Testis (tissue), 5 donors: ENCODE measurements around the gene WDR76. TPM values are rescaled to one million over a fixed set of nuclear protein-coding genes. Genes with fewer than 3 reads are reported as not detected.

Experiments used
- DNase-seq: peaks from one replicate; pipeline ENCODE4 v3.0.0-alpha.2; 2019
- H3K27ac ChIP-seq, 2 donors: fragments of 200-600 bp; sonication (generic); one replicate each; pipeline ENCODE4 v1.5.1; 2019
- H3K27me3 ChIP-seq: fragments of 200-600 bp; sonication (generic); one replicate; pipeline ENCODE4 v1.5.1; 2019
- H3K36me3 ChIP-seq: fragments of 200-600 bp; sonication (generic); one replicate; pipeline ENCODE4 v1.5.1; 2017; ENCODE audit warnings: low read depth; ENCODE audit errors: missing control alignments
- H3K4me1 ChIP-seq: fragments of 200-600 bp; sonication (generic); one replicate; pipeline ENCODE4 v1.5.1; 2019
- H3K4me3 ChIP-seq, 2 donors: fragments of 200-600 bp; sonication (generic); one replicate each; pipeline ENCODE4 v1.5.1; 2017 to 2019
- H3K9me3 ChIP-seq: fragments of 200-600 bp; sonication (generic); one replicate; pipeline ENCODE4 v1.5.1; 2017
- POLR2A ChIP-seq: fragments of 450-650 bp; IDR thresholded peaks from one replicate; pipeline ENCODE4 v1.6.1; 2017; ENCODE audit warnings: antibody characterized with exemption, mild to moderate bottlenecking, moderate library complexity
- WGBS, 2 donors: methylation state at CpG; one replicate each; pipeline ENCODE4 v1.1.5; 2018; 5-methylcytosine and 5-hydroxymethylcytosine counted together
- intact Hi-C: fragments of 100-400 bp; cut with DNase I; formaldehyde crosslinking; loops from one replicate; pipeline ENCODE4 v1.15.1; 2023; ENCODE audit warnings: low total_unique reads
- long read RNA-seq, 2 donors: transcript quantifications; one replicate each; lab custom pipeline, GENCODE V29; 2026
- polyA plus RNA-seq: library from polyadenylated mRNA; stranded (reverse); fragments of 350-450 nt; fragmentation: Illumina TruSeq; extraction: RNeasy Lipid Tissue Mini Kit (QIAGEN cat#74804); gene quantifications from one replicate; pipeline ENCODE4 v1.2.3, GENCODE V29; 2014; ENCODE audit warnings: low read depth, low replicate concordance; ENCODE audit not compliant: insufficient read depth
- total RNA-seq, 2 donors: library from RNA; depleted of rRNA; stranded (reverse); fragments of >200 nt; gene quantifications; one replicate each; pipeline ENCODE4 v1.2.3, GENCODE V29; 2016
- TF ChIP-seq, protein P1 (sequence below), 3 experiments: fragments of 450-650 bp in 2 of 3; fragments of 200-600 bp in 1 of 3; sonication (generic) in 1 of 3; IDR thresholded peaks; one replicate each; pipeline ENCODE4 v1.5.1; 2016 to 2019; ENCODE audit warnings: antibody characterized with exemption in 3 of 3, mild to moderate bottlenecking in 2 of 3, moderate library complexity in 1 of 3

WDR76 gene
- total RNA-seq: 10 to 100 TPM in 1 of 2 donors, 1 to 10 TPM in 1; 7.9 to 16.9 TPM
- polyA plus RNA-seq: 9.5 TPM
- long read RNA-seq, donor 1, partial matches to known transcripts: 37 of 37 reads
- long read RNA-seq, donor 1, other reads (novel, unspliced or antisense): 0 of 37 reads
- long read RNA-seq, donor 2, partial matches to known transcripts: 0 of 1 reads
- long read RNA-seq, donor 2, other reads (novel, unspliced or antisense): 0 of 1 reads

- Histone ChIP-seq H3K27me3 (no peaks in the 10 kb centered on the region), H3K9me3 (no peaks in the 10 kb centered on the region), H3K4me1 (peaks cover 14% of the 10 kb centered on the region), H3K4me3 (peak within 1 kb of the TSS; percentile 51 to 55), H3K36me3 (no peaks in the 10 kb centered on the region), H3K27ac (peak within 1 kb of the TSS; percentile 59 to 63)
- peak; percentile 86 for DNase-seq
- 3 to 4% methylated on average over 29 to 48 of the region's 48 CpGs for whole genome bisulfite sequencing, 2 donors
- TF ChIP-seq, protein P1, sequence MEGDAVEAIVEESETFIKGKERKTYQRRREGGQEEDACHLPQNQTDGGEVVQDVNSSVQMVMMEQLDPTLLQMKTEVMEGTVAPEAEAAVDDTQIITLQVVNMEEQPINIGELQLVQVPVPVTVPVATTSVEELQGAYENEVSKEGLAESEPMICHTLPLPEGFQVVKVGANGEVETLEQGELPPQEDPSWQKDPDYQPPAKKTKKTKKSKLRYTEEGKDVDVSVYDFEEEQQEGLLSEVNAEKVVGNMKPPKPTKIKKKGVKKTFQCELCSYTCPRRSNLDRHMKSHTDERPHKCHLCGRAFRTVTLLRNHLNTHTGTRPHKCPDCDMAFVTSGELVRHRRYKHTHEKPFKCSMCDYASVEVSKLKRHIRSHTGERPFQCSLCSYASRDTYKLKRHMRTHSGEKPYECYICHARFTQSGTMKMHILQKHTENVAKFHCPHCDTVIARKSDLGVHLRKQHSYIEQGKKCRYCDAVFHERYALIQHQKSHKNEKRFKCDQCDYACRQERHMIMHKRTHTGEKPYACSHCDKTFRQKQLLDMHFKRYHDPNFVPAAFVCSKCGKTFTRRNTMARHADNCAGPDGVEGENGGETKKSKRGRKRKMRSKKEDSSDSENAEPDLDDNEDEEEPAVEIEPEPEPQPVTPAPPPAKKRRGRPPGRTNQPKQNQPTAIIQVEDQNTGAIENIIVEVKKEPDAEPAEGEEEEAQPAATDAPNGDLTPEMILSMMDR (IDR thresholded peaks at IDR 0.05): no peak
- no peak for TF ChIP-seq POLR2A
- intact Hi-C loops: no loop called here
Measured at GRCh38 chr15:43826508-43827341, at the start of gene WDR76. Gene WDR76 (plus strand): TSS chr15:43827002. CDS start chr15:43827033, 31 bp downstream.

DNA sequence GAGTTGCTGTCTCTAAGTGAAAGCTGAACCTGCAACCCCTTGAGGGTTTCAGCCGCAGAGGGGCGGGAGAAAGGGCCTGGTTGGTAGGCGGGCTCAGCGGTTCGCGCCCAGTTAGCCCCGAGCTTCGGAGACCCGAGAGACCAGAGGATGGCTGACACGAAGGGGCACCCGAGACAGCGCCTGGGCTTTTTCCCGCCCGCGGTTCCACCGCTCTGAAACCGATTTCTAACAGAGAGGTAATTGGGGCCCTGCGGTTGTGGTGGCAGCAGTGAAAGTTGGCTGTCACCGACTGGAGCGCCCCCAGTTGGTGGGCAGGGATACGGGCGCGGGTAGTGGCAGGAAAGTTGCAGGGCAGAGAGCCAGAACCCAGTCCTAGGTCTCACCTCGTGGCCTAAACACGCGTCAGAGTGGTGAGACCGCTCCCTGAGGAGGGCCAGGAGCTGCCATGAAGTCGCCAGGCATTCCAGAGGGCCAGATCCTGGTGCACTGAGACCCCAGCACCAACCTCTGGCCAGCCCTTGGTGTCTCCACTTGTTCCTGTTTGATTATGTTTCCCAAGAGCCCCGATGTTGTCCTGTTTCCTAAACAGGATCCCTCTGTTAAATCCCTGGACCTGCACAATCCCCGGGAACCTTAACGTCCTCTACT, 49.4 kb upstream of the WDR76 start:
- Histone ChIP-seq H3K27me3 (no peaks in the 10 kb centered on the region), H3K4me3 (peak overlapping the region; percentile 64 to 78), H3K27ac (peak overlapping the region; percentile 92 to 93), H3K36me3 (no peaks in the 10 kb centered on the region), H3K4me1 (peaks cover 17% of the 10 kb centered on the region), H3K9me3 (no peaks in the 10 kb centered on the region)
- peak; percentile 89 for DNase-seq
- intact Hi-C loops: no loop called here
- 2 to 4% methylated on average over 11 to 31 of the region's 31 CpGs for WGBS, 2 donors
- TF ChIP-seq, protein P1 (IDR thresholded peaks at IDR 0.05): peak; percentile 71 to 88 (median 74)
- no peak for TF ChIP-seq POLR2A

- Histone ChIP-seq H3K4me3 (no peak overlapping the region), H3K4me1 (peaks cover 17% of the 10 kb centered on the region), H3K27ac (no peak overlapping the region), H3K36me3 (no peaks in the 10 kb centered on the region), H3K27me3 (no peaks in the 10 kb centered on the region), H3K9me3 (no peaks in the 10 kb centered on the region)
- WGBS, 2 donors: 89% methylated on average over 1 of the region's 1 CpG
- TF ChIP-seq POLR2A: no peak
- TF ChIP-seq, protein P1 (IDR thresholded peaks at IDR 0.05): no peak
- no peak for DNase-seq
- intact Hi-C loops: no loop called here
Measured at GRCh38 chr15:43779016-43779415, 47.8 kb upstream of the WDR76 start.

- 88 to 91% methylated on average over 3 of the region's 3 CpGs for WGBS, 2 donors
- no peak for TF ChIP-seq POLR2A
- TF ChIP-seq, protein P1 (IDR thresholded peaks at IDR 0.05): no peak
Measured at GRCh38 chr15:43789409-43789808, 37.4 kb upstream of the WDR76 start.

More at GRCh38 chr15:43789409-43789808, 37.4 kb upstream of the WDR76 start:
- H3K27ac ChIP-seq: no peak overlapping the region
- H3K36me3 ChIP-seq: no peaks in the 10 kb centered on the region
- H3K9me3 ChIP-seq: no peaks in the 10 kb centered on the region
- no peak overlapping the region for H3K4me3 ChIP-seq
- no peak for DNase-seq
- intact Hi-C loops: no loop called here
- no peaks in the 10 kb centered on the region for H3K27me3 ChIP-seq
- H3K4me1 ChIP-seq: peaks cover 16% of the 10 kb centered on the region
